GM10266 (cell line): ENCODE measurements around the gene CDH19.

Experiments used
- DNase-seq: peaks from one replicate; pipeline ENCODE4 v3.0.0; 2012; ENCODE audit errors: extremely low spot score
- CTCF ChIP-seq: IDR thresholded peaks from 2 replicates; pipeline ENCODE4 v1.5.1; 2012; ENCODE audit warnings: mild to moderate bottlenecking, low read depth; ENCODE audit not compliant: control insufficient read depth, insufficient read depth; ENCODE audit errors: missing control alignments

Gene CDH19

GRCh38 chr18:66553824-66554223, 50.1 kb downstream of the CDH19 start:
- no peak for DNase-seq
- TF ChIP-seq CTCF = no peak

GRCh38 chr18:66550366-66550765, 53.5 kb downstream of the CDH19 start:
- TF ChIP-seq CTCF = no peak
- no peak for DNase-seq

GRCh38 chr18:66548747-66549146, 55.1 kb downstream of the CDH19 start:
- TF ChIP-seq CTCF = peak; percentile 17
- no peak for DNase-seq

GRCh38 chr18:66534110-66534509, 69.8 kb downstream of the CDH19 start:
- DNase-seq = no peak

GRCh38 chr18:66533693-66534092, 70.2 kb downstream of the CDH19 start:
- no peak for DNase-seq
- no peak for TF ChIP-seq CTCF

More at GRCh38 chr18:66534110-66534509, 69.8 kb downstream of the CDH19 start:
- TF ChIP-seq CTCF = no peak

GRCh38 chr18:66523219-66523991, 80.5 kb downstream of the CDH19 start:
- no peak for TF ChIP-seq CTCF
- DNase-seq = no peak

- TF ChIP-seq CTCF = no peak
Observed at GRCh38 chr18:66513996-66514395, 89.9 kb downstream of the CDH19 start.

More at GRCh38 chr18:66513996-66514395, 89.9 kb downstream of the CDH19 start:
- no peak for DNase-seq
